ENCODE data around the gene AUTS2. TPM values are rescaled to one million over a fixed set of nuclear protein-coding genes. Genes with fewer than 3 reads are reported as not detected.

The AUTS2 gene
- total RNA-seq, 1 donor from 2014 or later, result 40.0 TPM

GRCh38 chr7:70834424-70834823 lies 1236.1 kb downstream of the AUTS2 start:
- DNase-seq, result no peak

GRCh38 chr7:70835658-70836057 lies 1237.4 kb downstream of the AUTS2 start:
- no peak for DNase-seq

GRCh38 chr7:70836279-70836678 lies 1238.0 kb downstream of the AUTS2 start:
- no peak for DNase-seq

GRCh38 chr7:70836946-70837345 lies 1238.7 kb downstream of the AUTS2 start:
- no peak for DNase-seq

GRCh38 chr7:70837589-70837988 lies 1239.3 kb downstream of the AUTS2 start:
- no peak for DNase-seq

GRCh38 chr7:70838292-70838907 lies 1240.1 kb downstream of the AUTS2 start:
- DNase-seq, result no peak

Small RNA genes lying within 50 kb of the gene (small RNA-seq; reads per million reads assigned to genes)
- gene AC073873.1 (ENCODE audit: low replicate concordance), result not detected

All from tongue (tissue), 3 donors.